ENCODE data around the gene SLC66A2. TPM values are rescaled to one million over a fixed set of nuclear protein-coding genes. Genes with fewer than 3 reads are reported as not detected.

Gene SLC66A2
- total RNA-seq, 1 experiment from 2014 or later = 13.0 TPM

DNA sequence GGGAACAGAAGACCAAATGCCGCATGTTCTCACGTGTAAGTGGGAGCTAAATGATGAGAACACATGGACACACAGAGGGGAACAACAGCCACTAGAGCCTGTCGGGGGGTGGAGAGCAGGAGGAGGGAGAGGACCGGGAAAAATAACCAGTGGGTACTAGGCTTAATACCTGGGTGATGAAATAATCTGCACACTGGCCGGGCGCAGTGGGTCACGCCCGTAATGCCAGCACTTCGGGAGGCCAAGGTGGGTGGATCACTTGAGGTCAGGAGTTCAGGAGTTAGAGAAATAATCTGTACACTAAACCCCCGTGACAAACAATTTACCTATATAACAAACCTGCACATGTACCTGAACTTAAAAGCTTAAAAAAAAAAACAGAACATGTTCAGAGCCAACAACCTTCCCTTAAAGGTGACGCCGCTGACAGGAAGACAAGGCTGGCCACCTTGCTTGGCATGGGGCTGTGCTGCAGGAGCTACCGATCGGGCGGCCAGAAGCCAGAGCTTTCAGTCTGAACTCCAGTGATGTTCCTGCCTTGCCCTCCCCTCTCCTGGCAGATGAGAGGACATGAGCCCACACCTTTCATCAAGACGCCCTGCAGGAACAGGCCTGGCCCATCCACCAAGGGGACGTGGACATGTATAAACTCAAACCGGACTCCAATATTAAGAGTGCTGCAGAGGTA is 11.2 kb downstream of the SLC66A2 start:
- H3K4me1 ChIP-seq (ENCODE audit: insufficient read depth, low read length) = no peaks in the 10 kb centered on the region
- no peak overlapping the region for H4K5ac ChIP-seq (ENCODE audit: insufficient read length, low read depth, low read length)
- no peak overlapping the region for H2BK120ac ChIP-seq (ENCODE audit: low read depth, low read length, poor library complexity, severe bottlenecking)
- H4K20me1 ChIP-seq (ENCODE audit: control insufficient read depth, insufficient read depth, insufficient read length) = peaks cover 3% of the 10 kb centered on the region
- Mint-ChIP-seq H3K9me3 (peaks cover 0 to 1% of the 10 kb centered on the region in 2 experiments; a peak in 2 of 5 replicates), H3K27ac (no peak overlapping the region), H3K27me3 (ENCODE audit: low read depth) (peaks cover 3% of the 10 kb centered on the region; the same call in 1 of the 2 replicates), H3K4me3 (no peak overlapping the region), H3K4me1 (peaks cover 7 to 12% of the 10 kb centered on the region in 2 experiments), H3K36me3 (ENCODE audit: insufficient read depth in 1 of 3, low read depth in 3 of 3) (peaks cover 0 to 28% (median 13%) of the 10 kb centered on the region in 3 experiments; a peak in 5 of 7 replicates)
- no peak overlapping the region for H2BK5ac ChIP-seq (ENCODE audit: insufficient read length, low read length)
- H2BK20ac ChIP-seq (ENCODE audit: low read depth, low read length, poor library complexity, severe bottlenecking) = no peak overlapping the region
- TF ChIP-seq, protein P1, sequence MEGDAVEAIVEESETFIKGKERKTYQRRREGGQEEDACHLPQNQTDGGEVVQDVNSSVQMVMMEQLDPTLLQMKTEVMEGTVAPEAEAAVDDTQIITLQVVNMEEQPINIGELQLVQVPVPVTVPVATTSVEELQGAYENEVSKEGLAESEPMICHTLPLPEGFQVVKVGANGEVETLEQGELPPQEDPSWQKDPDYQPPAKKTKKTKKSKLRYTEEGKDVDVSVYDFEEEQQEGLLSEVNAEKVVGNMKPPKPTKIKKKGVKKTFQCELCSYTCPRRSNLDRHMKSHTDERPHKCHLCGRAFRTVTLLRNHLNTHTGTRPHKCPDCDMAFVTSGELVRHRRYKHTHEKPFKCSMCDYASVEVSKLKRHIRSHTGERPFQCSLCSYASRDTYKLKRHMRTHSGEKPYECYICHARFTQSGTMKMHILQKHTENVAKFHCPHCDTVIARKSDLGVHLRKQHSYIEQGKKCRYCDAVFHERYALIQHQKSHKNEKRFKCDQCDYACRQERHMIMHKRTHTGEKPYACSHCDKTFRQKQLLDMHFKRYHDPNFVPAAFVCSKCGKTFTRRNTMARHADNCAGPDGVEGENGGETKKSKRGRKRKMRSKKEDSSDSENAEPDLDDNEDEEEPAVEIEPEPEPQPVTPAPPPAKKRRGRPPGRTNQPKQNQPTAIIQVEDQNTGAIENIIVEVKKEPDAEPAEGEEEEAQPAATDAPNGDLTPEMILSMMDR (conservative IDR thresholded peaks at IDR 0.05) = no peak
- no peak overlapping the region for H3K9ac ChIP-seq (ENCODE audit: extremely low read depth, insufficient read length, low read length)
- H3T11ph ChIP-seq (ENCODE audit: low read length) = no peak overlapping the region
- H2AK5ac ChIP-seq (ENCODE audit: insufficient read length, low read length) = no peak overlapping the region
- no peak overlapping the region for H3K23ac ChIP-seq (ENCODE audit: insufficient read length, low read depth, low read length)
- H3K18ac ChIP-seq (ENCODE audit: insufficient read length, low read depth, low read length) = no peak overlapping the region
- no peaks in the 10 kb centered on the region for H3K79me2 ChIP-seq (ENCODE audit: insufficient read depth, low read length)
- peak; percentile 2 for DNase-seq
- no peaks in the 10 kb centered on the region for H3K9me3 ChIP-seq (ENCODE audit: control insufficient read depth, low read depth, low read length)
- H3K56ac ChIP-seq (ENCODE audit: insufficient read length, low read depth, low read length) = no peak overlapping the region
- H3K4me2 ChIP-seq (ENCODE audit: insufficient read depth, insufficient read length, low read length) = no peak overlapping the region
- H2AFZ ChIP-seq (ENCODE audit: low read length) = no peak overlapping the region
- H4K91ac ChIP-seq (ENCODE audit: insufficient read length, low read depth, low read length) = no peak overlapping the region
- H2BK15ac ChIP-seq (ENCODE audit: low read depth, low read length) = no peak overlapping the region
- H3K27me3 ChIP-seq (ENCODE audit: insufficient read depth, low read length) = no peaks in the 10 kb centered on the region
- H4K8ac ChIP-seq (replicated peaks; ENCODE audit: insufficient read length, low read depth, low read length) = no peak overlapping the region
- H3K14ac ChIP-seq (ENCODE audit: insufficient read depth, low read length) = no peak overlapping the region
- no peak overlapping the region for H3K27ac ChIP-seq (ENCODE audit: insufficient read length, low read depth, low read length)
- no peak overlapping the region for H3K4ac ChIP-seq (ENCODE audit: low read depth, low read length)
- no CpG with 5 or more reads among the region's 18 CpGs for WGBS (ENCODE audit: extremely low coverage, insufficient read length, low lambda C conversion rate)
- no peaks in the 10 kb centered on the region for H3K79me1 ChIP-seq (ENCODE audit: insufficient read depth, low read depth, low read length, poor library complexity, severe bottlenecking)
- H3K23me2 ChIP-seq (ENCODE audit: insufficient read length, low read depth, low read length, poor library complexity, severe bottlenecking) = no peaks in the 10 kb centered on the region
- H2BK12ac ChIP-seq (ENCODE audit: insufficient read length, low read depth, low read length) = no peak overlapping the region
